Uterus (tissue), 2 donors: Measurements from ENCODE around the gene PTX4.

ENCODE experiments used
- POLR2A ChIP-seq, 2 donors: fragments of 450-650 bp; IDR thresholded peaks; one replicate each; pipeline ENCODE4 v1.6.1; 2016; ENCODE audit warnings: antibody characterized with exemption in 2 of 2, mild to moderate bottlenecking in 1 of 2, moderate library complexity in 1 of 2
- TF ChIP-seq, protein P1 (sequence below), 4 experiments: fragments of 200-600 bp in 2 of 4; fragments of 450-650 bp in 2 of 4; sonication (generic) in 2 of 4; IDR thresholded peaks; one replicate each; pipeline ENCODE4 v1.5.1; 2016 to 2019; ENCODE audit warnings: antibody characterized with exemption in 4 of 4, mild to moderate bottlenecking in 2 of 4, moderate library complexity in 1 of 4

- TF ChIP-seq, protein P1, sequence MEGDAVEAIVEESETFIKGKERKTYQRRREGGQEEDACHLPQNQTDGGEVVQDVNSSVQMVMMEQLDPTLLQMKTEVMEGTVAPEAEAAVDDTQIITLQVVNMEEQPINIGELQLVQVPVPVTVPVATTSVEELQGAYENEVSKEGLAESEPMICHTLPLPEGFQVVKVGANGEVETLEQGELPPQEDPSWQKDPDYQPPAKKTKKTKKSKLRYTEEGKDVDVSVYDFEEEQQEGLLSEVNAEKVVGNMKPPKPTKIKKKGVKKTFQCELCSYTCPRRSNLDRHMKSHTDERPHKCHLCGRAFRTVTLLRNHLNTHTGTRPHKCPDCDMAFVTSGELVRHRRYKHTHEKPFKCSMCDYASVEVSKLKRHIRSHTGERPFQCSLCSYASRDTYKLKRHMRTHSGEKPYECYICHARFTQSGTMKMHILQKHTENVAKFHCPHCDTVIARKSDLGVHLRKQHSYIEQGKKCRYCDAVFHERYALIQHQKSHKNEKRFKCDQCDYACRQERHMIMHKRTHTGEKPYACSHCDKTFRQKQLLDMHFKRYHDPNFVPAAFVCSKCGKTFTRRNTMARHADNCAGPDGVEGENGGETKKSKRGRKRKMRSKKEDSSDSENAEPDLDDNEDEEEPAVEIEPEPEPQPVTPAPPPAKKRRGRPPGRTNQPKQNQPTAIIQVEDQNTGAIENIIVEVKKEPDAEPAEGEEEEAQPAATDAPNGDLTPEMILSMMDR (IDR thresholded peaks at IDR 0.05), result no peak
- no peak for TF ChIP-seq POLR2A (IDR thresholded peaks at IDR 0.05)
These were observed 45.6 kb upstream of the PTX4 start for GRCh38 chr16:1534021-1535020.
